ENCODE measurements around the gene TSPAN18. TPM values are rescaled to one million over a fixed set of nuclear protein-coding genes. Genes with fewer than 3 reads are reported as not detected.

TSPAN18 gene
- total and polyA plus RNA-seq, 10 of the 15 experiments (the other 5 are each of a cell fraction or from before 2014, with no cell fraction given): 0.02 to 0.77 (median 0.13) TPM; not detected in 1

DNA sequence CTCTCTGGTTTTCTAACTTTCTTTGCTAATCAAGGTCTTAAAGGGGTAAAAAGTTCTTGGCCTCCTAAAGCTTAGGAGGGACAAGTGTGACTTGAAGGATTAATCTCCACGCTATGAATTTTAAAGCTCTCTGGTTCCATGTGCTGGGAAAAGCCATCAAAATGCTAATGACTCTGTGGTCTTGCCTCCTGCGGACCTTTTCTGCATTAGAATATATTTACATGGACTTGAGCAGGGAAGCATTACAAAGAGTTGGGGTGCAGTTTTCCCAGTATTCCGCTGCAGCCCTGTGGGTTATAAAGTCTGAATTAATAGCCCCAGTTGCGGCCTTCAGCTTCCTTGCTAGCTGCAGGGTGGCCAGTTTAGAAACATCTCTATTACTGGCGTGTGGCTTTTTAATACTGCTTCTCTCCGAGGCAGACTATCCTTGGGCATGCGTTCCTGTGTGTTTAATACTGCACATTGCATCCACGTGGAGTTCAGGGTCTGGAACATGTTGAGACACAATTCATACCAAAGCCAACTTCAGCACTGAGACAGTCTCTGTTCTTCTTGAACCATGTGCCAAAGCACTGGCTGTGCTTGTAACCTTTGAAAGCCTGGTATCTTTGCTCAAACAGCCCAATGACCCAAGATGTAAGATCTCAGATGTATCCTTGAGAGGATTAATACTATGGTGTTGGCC lies 27.3 kb downstream of the TSPAN18 start (continued):
- TF ChIP-seq MTA3 (IDR thresholded peaks at IDR 0.05; ENCODE audit: borderline replicate concordance, low read length): no peak
- TF ChIP-seq, protein P1, sequence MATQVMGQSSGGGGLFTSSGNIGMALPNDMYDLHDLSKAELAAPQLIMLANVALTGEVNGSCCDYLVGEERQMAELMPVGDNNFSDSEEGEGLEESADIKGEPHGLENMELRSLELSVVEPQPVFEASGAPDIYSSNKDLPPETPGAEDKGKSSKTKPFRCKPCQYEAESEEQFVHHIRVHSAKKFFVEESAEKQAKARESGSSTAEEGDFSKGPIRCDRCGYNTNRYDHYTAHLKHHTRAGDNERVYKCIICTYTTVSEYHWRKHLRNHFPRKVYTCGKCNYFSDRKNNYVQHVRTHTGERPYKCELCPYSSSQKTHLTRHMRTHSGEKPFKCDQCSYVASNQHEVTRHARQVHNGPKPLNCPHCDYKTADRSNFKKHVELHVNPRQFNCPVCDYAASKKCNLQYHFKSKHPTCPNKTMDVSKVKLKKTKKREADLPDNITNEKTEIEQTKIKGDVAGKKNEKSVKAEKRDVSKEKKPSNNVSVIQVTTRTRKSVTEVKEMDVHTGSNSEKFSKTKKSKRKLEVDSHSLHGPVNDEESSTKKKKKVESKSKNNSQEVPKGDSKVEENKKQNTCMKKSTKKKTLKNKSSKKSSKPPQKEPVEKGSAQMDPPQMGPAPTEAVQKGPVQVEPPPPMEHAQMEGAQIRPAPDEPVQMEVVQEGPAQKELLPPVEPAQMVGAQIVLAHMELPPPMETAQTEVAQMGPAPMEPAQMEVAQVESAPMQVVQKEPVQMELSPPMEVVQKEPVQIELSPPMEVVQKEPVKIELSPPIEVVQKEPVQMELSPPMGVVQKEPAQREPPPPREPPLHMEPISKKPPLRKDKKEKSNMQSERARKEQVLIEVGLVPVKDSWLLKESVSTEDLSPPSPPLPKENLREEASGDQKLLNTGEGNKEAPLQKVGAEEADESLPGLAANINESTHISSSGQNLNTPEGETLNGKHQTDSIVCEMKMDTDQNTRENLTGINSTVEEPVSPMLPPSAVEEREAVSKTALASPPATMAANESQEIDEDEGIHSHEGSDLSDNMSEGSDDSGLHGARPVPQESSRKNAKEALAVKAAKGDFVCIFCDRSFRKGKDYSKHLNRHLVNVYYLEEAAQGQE (IDR thresholded peaks at IDR 0.05; ENCODE audit: low read depth, low read length): no peak
- TF ChIP-seq TBL1XR1 (IDR thresholded peaks at IDR 0.05; ENCODE audit: low read depth, low read length): no peak
- no peak for TF ChIP-seq MEF2B (IDR thresholded peaks at IDR 0.05; ENCODE audit: partially characterized antibody, poor library complexity, severe bottlenecking)
- TF ChIP-seq, protein P2, sequence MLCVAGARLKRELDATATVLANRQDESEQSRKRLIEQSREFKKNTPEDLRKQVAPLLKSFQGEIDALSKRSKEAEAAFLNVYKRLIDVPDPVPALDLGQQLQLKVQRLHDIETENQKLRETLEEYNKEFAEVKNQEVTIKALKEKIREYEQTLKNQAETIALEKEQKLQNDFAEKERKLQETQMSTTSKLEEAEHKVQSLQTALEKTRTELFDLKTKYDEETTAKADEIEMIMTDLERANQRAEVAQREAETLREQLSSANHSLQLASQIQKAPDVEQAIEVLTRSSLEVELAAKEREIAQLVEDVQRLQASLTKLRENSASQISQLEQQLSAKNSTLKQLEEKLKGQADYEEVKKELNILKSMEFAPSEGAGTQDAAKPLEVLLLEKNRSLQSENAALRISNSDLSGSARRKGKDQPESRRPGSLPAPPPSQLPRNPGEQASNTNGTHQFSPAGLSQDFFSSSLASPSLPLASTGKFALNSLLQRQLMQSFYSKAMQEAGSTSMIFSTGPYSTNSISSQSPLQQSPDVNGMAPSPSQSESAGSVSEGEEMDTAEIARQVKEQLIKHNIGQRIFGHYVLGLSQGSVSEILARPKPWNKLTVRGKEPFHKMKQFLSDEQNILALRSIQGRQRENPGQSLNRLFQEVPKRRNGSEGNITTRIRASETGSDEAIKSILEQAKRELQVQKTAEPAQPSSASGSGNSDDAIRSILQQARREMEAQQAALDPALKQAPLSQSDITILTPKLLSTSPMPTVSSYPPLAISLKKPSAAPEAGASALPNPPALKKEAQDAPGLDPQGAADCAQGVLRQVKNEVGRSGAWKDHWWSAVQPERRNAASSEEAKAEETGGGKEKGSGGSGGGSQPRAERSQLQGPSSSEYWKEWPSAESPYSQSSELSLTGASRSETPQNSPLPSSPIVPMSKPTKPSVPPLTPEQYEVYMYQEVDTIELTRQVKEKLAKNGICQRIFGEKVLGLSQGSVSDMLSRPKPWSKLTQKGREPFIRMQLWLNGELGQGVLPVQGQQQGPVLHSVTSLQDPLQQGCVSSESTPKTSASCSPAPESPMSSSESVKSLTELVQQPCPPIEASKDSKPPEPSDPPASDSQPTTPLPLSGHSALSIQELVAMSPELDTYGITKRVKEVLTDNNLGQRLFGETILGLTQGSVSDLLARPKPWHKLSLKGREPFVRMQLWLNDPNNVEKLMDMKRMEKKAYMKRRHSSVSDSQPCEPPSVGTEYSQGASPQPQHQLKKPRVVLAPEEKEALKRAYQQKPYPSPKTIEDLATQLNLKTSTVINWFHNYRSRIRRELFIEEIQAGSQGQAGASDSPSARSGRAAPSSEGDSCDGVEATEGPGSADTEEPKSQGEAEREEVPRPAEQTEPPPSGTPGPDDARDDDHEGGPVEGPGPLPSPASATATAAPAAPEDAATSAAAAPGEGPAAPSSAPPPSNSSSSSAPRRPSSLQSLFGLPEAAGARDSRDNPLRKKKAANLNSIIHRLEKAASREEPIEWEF (IDR thresholded peaks at IDR 0.05; ENCODE audit: insufficient replicate concordance, low read depth, low read length): no peak
- TF ChIP-seq SMAD5 (IDR thresholded peaks at IDR 0.05; ENCODE audit: low read depth): no peak
